ENCODE results near the gene SUPT4H1. TPM values are rescaled to one million over a fixed set of nuclear protein-coding genes. Genes with fewer than 3 reads are reported as not detected.

SUPT4H1 gene
- polyA plus RNA-seq, 1 donor (not counting 4 experiments of a cell fraction or from before 2014, with no cell fraction given) = 206 TPM

DNA sequence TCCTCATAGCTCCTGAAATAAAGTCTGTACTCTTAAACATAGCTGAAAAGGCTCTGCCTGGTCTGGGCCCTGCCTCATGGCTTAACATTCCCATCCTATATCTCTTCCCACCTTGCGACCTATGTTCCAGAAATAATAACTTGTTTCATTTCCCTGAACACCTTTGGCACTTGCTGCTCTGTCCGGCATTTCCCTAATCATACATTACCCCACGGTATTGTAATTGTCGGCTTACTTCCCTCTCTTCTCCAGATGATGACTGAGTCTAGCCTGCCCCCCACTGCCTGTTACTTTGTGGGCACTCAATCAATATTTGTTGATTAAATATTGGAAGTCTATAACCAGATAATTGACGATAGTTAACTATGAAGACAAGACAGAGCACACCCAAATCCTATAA, 23.3 kb upstream of the SUPT4H1 start:
- FAIRE-seq = no peak
- Histone ChIP-seq H3K4me3 (ENCODE audit: control insufficient read depth in 2 of 3, extremely low read depth in 1 of 3, insufficient read depth in 2 of 3, low read depth in 1 of 3, low read length in 3 of 3) (no peak overlapping the region), H3K79me2 (ENCODE audit: control insufficient read depth, insufficient read depth, low read length) (peaks cover 50% of the 10 kb centered on the region), H2AFZ (ENCODE audit: control insufficient read depth, low read length) (no peak overlapping the region), H3K9me1 (ENCODE audit: control insufficient read depth, extremely low read depth, insufficient read depth, low read length) (peaks cover 2% of the 10 kb centered on the region), H3K4me1 (ENCODE audit: control insufficient read depth, extremely low read depth, insufficient read depth, low read length) (peaks cover 15% of the 10 kb centered on the region), H3K4me2 (ENCODE audit: control insufficient read depth, extremely low read depth, insufficient read depth, low read depth, low read length) (no peak overlapping the region), H4K20me1 (ENCODE audit: control insufficient read depth, extremely low read depth, insufficient read depth, low read length) (peaks cover 7% of the 10 kb centered on the region), H3K36me3 (ENCODE audit: control insufficient read depth in 2 of 2, extremely low read depth in 1 of 2, insufficient read depth in 2 of 2, low read length in 2 of 2) (peaks cover 9 to 12% of the 10 kb centered on the region in 2 experiments), H3K27me3 (ENCODE audit: control insufficient read depth, extremely low read depth, insufficient read depth, low read length) (no peaks in the 10 kb centered on the region), H3K9ac (ENCODE audit: control insufficient read depth, extremely low read depth, insufficient read depth, low read length) (no peak overlapping the region), H3K9me3 (ENCODE audit: control insufficient read depth, low read depth, low read length) (no peaks in the 10 kb centered on the region), H3K27ac (ENCODE audit: control insufficient read depth, insufficient read depth, low read length) (no peak overlapping the region)
- no peak for DNase-seq (ENCODE audit: low read depth, low spot score)
- TF ChIP-seq EZH2 (IDR thresholded peaks at IDR 0.05; ENCODE audit: low read length) (no peak), CTCF (optimal IDR thresholded peaks at IDR 0.05 in 1 of 3, IDR thresholded peaks at IDR 0.05 in 1 of 3, conservative IDR thresholded peaks at IDR 0.05 in 1 of 3; ENCODE audit: extremely low read depth in 1 of 3, insufficient read depth in 2 of 3, low read length in 3 of 3) (no peak)
- dilution Hi-C loops (cut with MboI; ENCODE audit: extremely low pct_ligation_motif_present, low sequenced_read_pairs) = no loop called here

DNA sequence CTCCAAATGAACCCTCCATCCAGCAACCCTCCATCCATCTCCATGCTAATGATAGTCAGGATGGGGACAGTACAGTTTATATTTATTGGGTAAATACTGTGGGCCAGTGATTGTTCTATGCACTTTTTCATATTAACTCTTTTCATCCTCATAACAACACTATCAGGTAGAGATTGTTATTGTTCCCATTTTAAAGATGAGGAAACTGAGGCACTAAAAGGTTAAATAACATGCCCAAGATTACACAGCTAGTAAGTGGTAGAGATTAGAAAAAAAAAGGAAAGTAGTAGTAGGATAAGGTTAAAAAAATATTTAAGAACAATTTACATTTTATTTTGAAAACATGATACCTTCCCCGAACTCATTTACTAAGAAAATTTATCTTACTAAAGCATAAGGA, 21.9 kb upstream of the SUPT4H1 start:
- no peak for FAIRE-seq
- Histone ChIP-seq H3K27me3 (ENCODE audit: control insufficient read depth, extremely low read depth, insufficient read depth, low read length) (no peaks in the 10 kb centered on the region), H3K4me1 (ENCODE audit: control insufficient read depth, extremely low read depth, insufficient read depth, low read length) (peaks cover 15% of the 10 kb centered on the region), H3K4me3 (ENCODE audit: control insufficient read depth in 2 of 3, extremely low read depth in 1 of 3, insufficient read depth in 2 of 3, low read depth in 1 of 3, low read length in 3 of 3) (no peak overlapping the region), H3K27ac (ENCODE audit: control insufficient read depth, insufficient read depth, low read length) (no peak overlapping the region), H3K9me3 (ENCODE audit: control insufficient read depth, low read depth, low read length) (no peaks in the 10 kb centered on the region), H3K9me1 (ENCODE audit: control insufficient read depth, extremely low read depth, insufficient read depth, low read length) (peaks cover 2% of the 10 kb centered on the region), H3K36me3 (ENCODE audit: control insufficient read depth in 2 of 2, extremely low read depth in 1 of 2, insufficient read depth in 2 of 2, low read length in 2 of 2) (peaks cover 13 to 14% of the 10 kb centered on the region in 2 experiments), H3K4me2 (ENCODE audit: control insufficient read depth, extremely low read depth, insufficient read depth, low read depth, low read length) (no peak overlapping the region), H3K9ac (ENCODE audit: control insufficient read depth, extremely low read depth, insufficient read depth, low read length) (no peak overlapping the region), H2AFZ (ENCODE audit: control insufficient read depth, low read length) (no peak overlapping the region), H3K79me2 (ENCODE audit: control insufficient read depth, insufficient read depth, low read length) (peaks cover 44% of the 10 kb centered on the region), H4K20me1 (ENCODE audit: control insufficient read depth, extremely low read depth, insufficient read depth, low read length) (peaks cover 7% of the 10 kb centered on the region)
- dilution Hi-C loops (cut with MboI; ENCODE audit: extremely low pct_ligation_motif_present, low sequenced_read_pairs) = no loop called here
- no peak for TF ChIP-seq EZH2 (IDR thresholded peaks at IDR 0.05; ENCODE audit: low read length)
- TF ChIP-seq CTCF (optimal IDR thresholded peaks at IDR 0.05 in 1 of 3, IDR thresholded peaks at IDR 0.05 in 1 of 3, conservative IDR thresholded peaks at IDR 0.05 in 1 of 3; ENCODE audit: extremely low read depth in 1 of 3, insufficient read depth in 2 of 3, low read length in 3 of 3) = no peak
- DNase-seq (ENCODE audit: low read depth, low spot score) = no peak
